A673 (cell line): Measurements from ENCODE around the gene TFF2. TPM values are rescaled to one million over a fixed set of nuclear protein-coding genes. Genes with fewer than 3 reads are reported as not detected.

ENCODE experiments used
- BruUV-seq: library from RNA; stranded (reverse); fragments of 400-500 nt; replicated peaks from 2 replicates; lab custom pipeline; 2021; lab: Mats Ljungman, UMichigan
- CTCF ChIA-PET: fragments of 300-600 bp; sonication (Branson Sonifier 250); formaldehyde crosslinking; loops from one replicate; lab custom pipeline; 2022; ENCODE audit warnings: antibody characterized with exemption; lab: Charles Lee
- POLR2A ChIA-PET: fragments of 300-600 bp; sonication (Branson Sonifier 250); formaldehyde crosslinking; loops from one replicate; lab custom pipeline; 2022; ENCODE audit warnings: antibody characterized with exemption; ENCODE audit not compliant: low non-redundant PET; lab: Charles Lee
- DNase-seq: peaks from one replicate; pipeline ENCODE4 v3.0.0-alpha.2; 2015; ENCODE audit warnings: low spot score
- H3K27ac ChIP-seq: fragments of 200-600 bp; sonication (generic); 2 replicates; pipeline ENCODE4 v1.5.1; 2016; ENCODE audit warnings: mixed run types, low read depth, mild to moderate bottlenecking, mixed read lengths, antibody characterized with exemption, low read length; ENCODE audit not compliant: poor library complexity, severe bottlenecking
- H3K27me3 ChIP-seq: fragments of 200-600 bp; sonication (generic); replicated peaks from 2 replicates; pipeline ENCODE4 v1.6.1; 2017; ENCODE audit warnings: mixed run types, low read depth, mild to moderate bottlenecking, mixed read lengths, antibody characterized with exemption, low read length; ENCODE audit not compliant: insufficient read depth, poor library complexity
- H3K36me3 ChIP-seq: fragments of 200-600 bp; sonication (generic); 2 replicates; pipeline ENCODE4 v1.6.1; 2016; ENCODE audit warnings: mixed run types, mild to moderate bottlenecking, mixed read lengths, antibody characterized with exemption, low read length; ENCODE audit not compliant: insufficient read depth, poor library complexity, severe bottlenecking
- H3K4me1 ChIP-seq: fragments of 200-600 bp; sonication (generic); 2 replicates; pipeline ENCODE4 v1.6.1; 2017; ENCODE audit warnings: mixed run types, mild to moderate bottlenecking, mixed read lengths, antibody characterized with exemption, low read length; ENCODE audit not compliant: insufficient read depth, poor library complexity, severe bottlenecking
- H3K4me3 ChIP-seq: fragments of 200-600 bp; sonication (generic); 2 replicates; pipeline ENCODE4 v1.5.1; 2016; ENCODE audit warnings: low read depth, mixed run types, mild to moderate bottlenecking, mixed read lengths, low read length; ENCODE audit not compliant: poor library complexity, severe bottlenecking
- H3K9me3 ChIP-seq: fragments of 200-600 bp; sonication (generic); 2 replicates; pipeline ENCODE4 v1.6.1; 2016; ENCODE audit warnings: mixed run types, low read depth, mild to moderate bottlenecking, mixed read lengths, antibody characterized with exemption, low read length; ENCODE audit not compliant: poor library complexity, severe bottlenecking
- CTCF ChIP-seq: fragments of 300-800, 200-600 bp; sonication (generic); conservative IDR thresholded peaks from 2 replicates; pipeline ENCODE4 v1.5.1; 2017; ENCODE audit warnings: low read depth, mild to moderate bottlenecking, antibody characterized with exemption, low read length, moderate library complexity, mixed read lengths
- EZH2 ChIP-seq: fragments of 200-600 bp; sonication (generic); IDR thresholded peaks from 2 replicates; pipeline ENCODE4 v1.6.1; 2017; ENCODE audit warnings: borderline replicate concordance, low read depth, mild to moderate bottlenecking, mixed read lengths, antibody characterized with exemption, low read length; ENCODE audit not compliant: poor library complexity, severe bottlenecking
- intact Hi-C: fragments of 100-400 bp; cut with micrococcal nuclease; formaldehyde crosslinking; loops from one replicate; pipeline ENCODE4 v1.10.0; 2022; ENCODE audit not compliant: unreplicated experiment
- total RNA-seq: library from RNA; stranded (reverse); gene quantifications from 2 replicates; pipeline ENCODE4 v1.2.3, GENCODE V29; 2021

Gene TFF2
- total RNA-seq, 1 experiment from 2014 or later, result not detected

DNA sequence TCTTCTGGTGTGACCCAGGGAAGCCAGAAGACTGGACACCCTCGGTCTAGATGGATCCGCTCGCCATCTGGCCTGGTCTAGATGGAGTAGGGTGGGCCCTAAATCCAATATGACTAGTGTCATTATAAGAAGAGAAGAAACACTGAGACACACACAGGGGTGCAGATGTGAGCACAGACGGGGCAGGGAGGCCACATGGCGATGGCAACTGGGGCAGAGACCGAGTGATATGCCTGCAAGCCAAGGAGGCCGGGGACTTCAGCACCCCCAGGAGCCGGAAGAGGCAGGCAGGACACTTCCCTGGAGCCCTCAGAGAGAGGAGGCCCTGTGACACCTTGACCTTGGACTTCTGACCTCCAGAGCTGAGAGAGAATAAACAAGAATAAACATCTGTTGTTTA, 30.0 kb downstream of the TFF2 start:
- no TSS peak for BruUV-seq

GRCh38 chr21:42319851-42320572, 30.8 kb downstream of the TFF2 start:
- no peak overlapping the region for H3K4me3 ChIP-seq
- H3K27me3 ChIP-seq, result no peaks in the 10 kb centered on the region
- no peaks in the 10 kb centered on the region for H3K4me1 ChIP-seq
- no peak overlapping the region for H3K27ac ChIP-seq
- CTCF ChIA-PET, result no interaction called here
- POLR2A ChIA-PET, result no interaction called here
- DNase-seq, result no peak
- H3K9me3 ChIP-seq, result no peaks in the 10 kb centered on the region
- TF ChIP-seq EZH2 (no peak), CTCF (no peak)
- H3K36me3 ChIP-seq, result no peaks in the 10 kb centered on the region
- BruUV-seq, result no TSS peak
- intact Hi-C loops, result no loop called here

More for the DNA sequence above, 30.0 kb downstream of the TFF2 start:
- H3K27ac ChIP-seq, result no peak overlapping the region
- intact Hi-C loops, result no loop called here
- no peak for DNase-seq
- ChIA-PET CTCF (no interaction called here), POLR2A (no interaction called here)
- no peaks in the 10 kb centered on the region for H3K4me1 ChIP-seq
- no peaks in the 10 kb centered on the region for H3K27me3 ChIP-seq
- no peaks in the 10 kb centered on the region for H3K9me3 ChIP-seq
- TF ChIP-seq CTCF (no peak), EZH2 (no peak)
- no peaks in the 10 kb centered on the region for H3K36me3 ChIP-seq
- no peak overlapping the region for H3K4me3 ChIP-seq

DNA sequence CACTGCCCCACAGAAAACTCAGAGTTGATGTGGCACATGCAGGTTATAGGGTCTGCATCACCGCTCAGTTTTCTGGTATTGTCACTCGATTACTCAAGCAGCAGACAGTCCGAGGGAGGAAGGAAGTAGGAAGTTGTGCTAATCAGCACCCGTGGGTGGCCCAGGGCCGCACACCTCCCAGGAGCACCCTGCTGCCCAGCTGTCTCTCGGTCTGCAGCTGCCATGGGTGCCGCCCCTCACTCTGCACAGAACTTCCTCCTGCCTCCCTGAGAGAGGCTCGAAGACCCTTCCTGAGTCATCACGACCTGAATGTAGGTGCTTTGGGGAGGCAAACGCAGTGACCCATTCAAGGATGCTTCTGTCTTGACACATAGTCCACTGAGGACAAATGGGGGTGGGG, 31.4 kb downstream of the TFF2 start:
- Histone ChIP-seq H3K9me3 (no peaks in the 10 kb centered on the region), H3K4me3 (no peak overlapping the region), H3K36me3 (no peaks in the 10 kb centered on the region), H3K27ac (no peak overlapping the region), H3K27me3 (no peaks in the 10 kb centered on the region), H3K4me1 (no peaks in the 10 kb centered on the region)
- ChIA-PET CTCF (no interaction called here), POLR2A (no interaction called here)
- DNase-seq, result no peak
- intact Hi-C loops, result no loop called here
- BruUV-seq, result no TSS peak
- no peak for TF ChIP-seq CTCF
- no peak for TF ChIP-seq EZH2
